ENCODE results near the gene FKBP7. TPM values are rescaled to one million over a fixed set of nuclear protein-coding genes. Genes with fewer than 3 reads are reported as not detected.

Gene FKBP7
- total RNA-seq, 1 donor from 2014 or later: 49.9 TPM

- Mint-ChIP-seq H3K36me3 (ENCODE audit: unreplicated experiment) (peaks cover 3% of the 10 kb centered on the region), H3K4me3 (ENCODE audit: unreplicated experiment) (peak within 1 kb of the TSS; percentile 94), H3K9me3 (ENCODE audit: unreplicated experiment) (no peaks in the 10 kb centered on the region), H3K4me1 (ENCODE audit: unreplicated experiment) (peaks cover 59% of the 10 kb centered on the region), H3K27me3 (ENCODE audit: unreplicated experiment) (no peaks in the 10 kb centered on the region), H3K27ac (ENCODE audit: unreplicated experiment) (peak within 1 kb of the TSS; percentile 100)
- TF ChIP-seq CTCF (IDR thresholded peaks at IDR 0.05): no peak
- DNase-seq (ENCODE audit: extremely low spot score, unreplicated experiment): peak; percentile 98
These were observed 2.1 kb upstream of the FKBP7 start, which contains the start of gene PLEKHA3 for GRCh38 chr2:178480227-178481181. Gene PLEKHA3, plus strand, starts transcription at chr2:178480457. Its CDS starts 413 bp downstream, at chr2:178480870.

- no peak for DNase-seq (ENCODE audit: extremely low spot score, unreplicated experiment)
- H3K36me3 Mint-ChIP-seq (ENCODE audit: unreplicated experiment): no peaks in the 10 kb centered on the region
- H3K4me3 Mint-ChIP-seq (ENCODE audit: unreplicated experiment): peak overlapping the region; percentile 94
- no peaks in the 10 kb centered on the region for H3K9me3 Mint-ChIP-seq (ENCODE audit: unreplicated experiment)
- H3K4me1 Mint-ChIP-seq (ENCODE audit: unreplicated experiment): peaks cover 52% of the 10 kb centered on the region
- TF ChIP-seq CTCF (IDR thresholded peaks at IDR 0.05): no peak
- no peaks in the 10 kb centered on the region for H3K27me3 Mint-ChIP-seq (ENCODE audit: unreplicated experiment)
- H3K27ac Mint-ChIP-seq (ENCODE audit: unreplicated experiment): peak overlapping the region; percentile 100
These were observed 1.4 kb upstream of the FKBP7 start for GRCh38 chr2:178479758-178480226.

GRCh38 chr2:178479275-178479616, 846 bp upstream of the FKBP7 start:
- Mint-ChIP-seq H3K4me3 (ENCODE audit: unreplicated experiment) (peak overlapping the region; percentile 94), H3K27me3 (ENCODE audit: unreplicated experiment) (no peaks in the 10 kb centered on the region), H3K36me3 (ENCODE audit: unreplicated experiment) (no peaks in the 10 kb centered on the region), H3K4me1 (ENCODE audit: unreplicated experiment) (peaks cover 51% of the 10 kb centered on the region), H3K9me3 (ENCODE audit: unreplicated experiment) (no peaks in the 10 kb centered on the region), H3K27ac (ENCODE audit: unreplicated experiment) (peak overlapping the region; percentile 100)
- DNase-seq (ENCODE audit: extremely low spot score, unreplicated experiment): no peak
- peak; percentile 0 for TF ChIP-seq CTCF (IDR thresholded peaks at IDR 0.05)

- H3K4me1 Mint-ChIP-seq (ENCODE audit: unreplicated experiment): peaks cover 59% of the 10 kb centered on the region
- TF ChIP-seq CTCF (IDR thresholded peaks at IDR 0.05): no peak
- H3K4me3 Mint-ChIP-seq (ENCODE audit: unreplicated experiment): peak overlapping the region; percentile 94
- DNase-seq (ENCODE audit: extremely low spot score, unreplicated experiment): no peak
- peak overlapping the region; percentile 100 for H3K27ac Mint-ChIP-seq (ENCODE audit: unreplicated experiment)
- H3K9me3 Mint-ChIP-seq (ENCODE audit: unreplicated experiment): no peaks in the 10 kb centered on the region
- no peaks in the 10 kb centered on the region for H3K27me3 Mint-ChIP-seq (ENCODE audit: unreplicated experiment)
- H3K36me3 Mint-ChIP-seq (ENCODE audit: unreplicated experiment): no peaks in the 10 kb centered on the region
These were observed 316 bp downstream of the FKBP7 start for GRCh38 chr2:178478130-178478438.

GRCh38 chr2:178477443-178478129, 814 bp downstream of the FKBP7 start:
- H3K4me1 Mint-ChIP-seq (ENCODE audit: unreplicated experiment): peaks cover 55% of the 10 kb centered on the region
- no peak for TF ChIP-seq CTCF (IDR thresholded peaks at IDR 0.05)
- peak overlapping the region; percentile 94 for H3K4me3 Mint-ChIP-seq (ENCODE audit: unreplicated experiment)
- no peaks in the 10 kb centered on the region for H3K9me3 Mint-ChIP-seq (ENCODE audit: unreplicated experiment)
- no peaks in the 10 kb centered on the region for H3K27me3 Mint-ChIP-seq (ENCODE audit: unreplicated experiment)
- DNase-seq (ENCODE audit: extremely low spot score, unreplicated experiment): no peak
- no peaks in the 10 kb centered on the region for H3K36me3 Mint-ChIP-seq (ENCODE audit: unreplicated experiment)
- peak overlapping the region; percentile 100 for H3K27ac Mint-ChIP-seq (ENCODE audit: unreplicated experiment)

Measured in osteocyte (in vitro differentiated cells).